Activated gamma-delta T cell (primary cell): ENCODE results near the gene LHFPL6.

Source experiments
- DNase-seq: peaks from one replicate; lab custom pipeline; 2025; lab: John Stamatoyannopoulos, UW

The LHFPL6 gene

DNA sequence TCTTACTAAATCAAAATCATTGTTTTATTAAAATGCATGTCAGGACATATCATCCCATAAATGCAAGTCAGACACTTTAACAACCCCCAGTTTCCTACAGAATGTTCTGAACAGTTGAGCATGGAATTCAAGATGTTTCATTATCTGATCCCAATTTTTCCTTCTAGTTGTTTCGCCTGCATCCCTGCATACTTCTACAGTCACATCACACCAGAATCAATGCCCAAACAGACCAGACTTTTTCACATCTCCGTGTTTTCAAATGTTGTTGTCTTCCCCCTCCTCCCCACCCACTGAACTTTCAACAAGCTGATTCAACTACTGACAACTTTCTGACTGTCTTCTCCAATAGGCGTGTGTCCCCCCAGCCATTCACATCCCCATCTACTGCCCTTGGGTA, 48.6 kb downstream of the LHFPL6 start:
- no peak for DNase-seq

DNA sequence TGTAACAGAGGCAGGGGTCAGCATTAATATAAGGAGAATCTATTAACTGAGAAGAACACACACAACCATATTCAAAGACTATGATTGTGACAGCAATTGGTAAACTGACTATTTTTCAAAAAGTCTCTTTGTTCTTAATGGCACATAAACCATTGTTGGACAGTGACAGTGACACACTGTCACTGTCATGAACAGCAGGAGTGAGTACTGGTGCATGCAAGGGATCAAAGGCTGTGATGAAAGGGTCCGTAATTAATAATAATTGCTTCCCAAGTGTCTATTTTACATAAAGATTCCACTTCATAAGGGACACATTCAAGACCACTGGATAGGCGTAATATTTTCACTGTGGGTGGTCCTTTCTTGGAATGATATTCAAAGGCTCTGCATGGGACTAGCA, 50.7 kb downstream of the LHFPL6 start:
- DNase-seq = no peak

DNA sequence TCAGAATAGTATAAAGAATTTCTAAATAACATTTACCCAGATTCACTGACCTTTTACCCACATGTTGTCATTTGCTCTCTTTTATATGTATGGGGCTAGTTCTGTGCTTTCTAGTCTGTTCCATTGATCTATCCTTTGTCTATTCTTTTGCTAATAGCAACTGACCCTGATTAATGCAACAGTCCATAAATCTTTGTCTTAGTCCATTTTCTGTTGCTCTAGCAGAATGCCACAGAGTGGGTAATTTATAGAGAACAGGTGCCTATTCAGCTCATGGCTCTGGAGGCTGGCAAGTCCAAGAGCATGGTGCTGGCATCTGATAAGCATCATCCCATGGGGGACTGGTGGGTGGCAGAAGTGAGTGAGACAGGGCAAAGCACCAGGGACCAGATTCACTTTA, 52.1 kb downstream of the LHFPL6 start:
- no peak for DNase-seq

DNA sequence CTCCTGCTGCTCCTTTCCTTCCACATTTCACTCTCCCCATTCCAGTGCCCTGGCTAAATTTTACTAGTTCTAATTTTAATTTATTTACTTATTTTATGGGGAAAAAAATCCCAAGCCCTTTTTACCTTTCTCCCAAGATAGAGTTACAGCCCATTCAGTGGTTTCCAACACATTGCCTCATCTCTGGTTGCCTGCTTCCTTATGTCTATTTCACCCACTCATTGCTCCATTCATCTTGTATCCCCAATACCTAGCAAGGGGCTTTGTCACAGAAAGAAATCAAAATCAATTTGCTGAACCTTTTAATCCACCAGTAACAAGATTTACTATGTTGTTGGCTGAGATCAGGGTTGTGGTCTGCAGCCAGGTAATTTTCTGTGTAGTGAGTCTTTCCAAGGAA, 55.9 kb downstream of the LHFPL6 start:
- no peak for DNase-seq

DNA sequence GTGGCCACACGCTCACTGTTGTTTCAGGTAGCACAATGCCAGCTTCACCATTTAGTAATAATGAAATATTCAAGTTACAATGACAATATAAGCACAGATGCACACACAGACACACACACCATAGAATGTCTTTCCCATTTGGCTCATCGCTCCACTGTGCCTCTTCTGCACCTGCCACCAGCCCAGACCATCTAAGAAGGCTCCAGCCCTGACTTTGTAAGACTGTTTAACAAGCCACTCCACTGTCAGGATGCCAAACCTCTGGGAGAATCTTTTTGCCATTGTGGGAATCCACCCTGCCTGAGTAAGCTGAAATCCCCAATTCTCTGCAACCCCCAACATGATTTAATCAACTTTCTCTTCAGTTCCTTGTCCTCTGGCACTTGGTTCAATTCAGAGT, 60.6 kb downstream of the LHFPL6 start:
- DNase-seq = no peak

DNA sequence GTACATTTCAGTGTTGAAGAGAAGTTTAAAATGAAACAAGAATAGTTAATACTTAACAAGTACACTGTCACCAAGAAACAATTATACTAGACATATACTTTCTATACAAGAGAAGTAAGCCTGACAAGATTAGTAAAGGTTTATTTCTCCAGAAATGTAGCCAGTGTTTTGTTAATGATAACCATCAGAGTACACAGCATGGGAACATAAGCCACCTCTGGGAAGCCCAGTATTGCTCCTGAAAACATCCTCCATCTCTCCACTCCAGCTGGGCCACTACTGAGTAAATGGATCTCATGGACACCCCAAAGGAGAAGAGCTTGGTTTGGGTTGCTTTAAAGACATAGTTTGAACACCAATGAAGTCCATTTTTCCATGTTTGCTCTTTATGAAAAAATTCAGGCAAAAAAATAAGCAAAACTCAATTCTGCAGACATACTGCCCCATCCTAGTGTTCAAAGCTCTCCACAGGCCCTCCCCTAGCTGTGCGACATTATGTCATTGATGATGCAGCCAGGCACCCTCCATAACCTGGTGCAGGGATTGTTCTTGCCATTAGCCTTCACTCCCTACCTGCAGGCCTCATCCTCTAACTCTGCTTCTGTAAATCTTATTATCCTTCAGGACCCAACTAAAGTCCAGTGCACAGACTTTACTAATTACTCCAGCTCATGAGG, 61.9 kb downstream of the LHFPL6 start:
- no peak for DNase-seq

DNA sequence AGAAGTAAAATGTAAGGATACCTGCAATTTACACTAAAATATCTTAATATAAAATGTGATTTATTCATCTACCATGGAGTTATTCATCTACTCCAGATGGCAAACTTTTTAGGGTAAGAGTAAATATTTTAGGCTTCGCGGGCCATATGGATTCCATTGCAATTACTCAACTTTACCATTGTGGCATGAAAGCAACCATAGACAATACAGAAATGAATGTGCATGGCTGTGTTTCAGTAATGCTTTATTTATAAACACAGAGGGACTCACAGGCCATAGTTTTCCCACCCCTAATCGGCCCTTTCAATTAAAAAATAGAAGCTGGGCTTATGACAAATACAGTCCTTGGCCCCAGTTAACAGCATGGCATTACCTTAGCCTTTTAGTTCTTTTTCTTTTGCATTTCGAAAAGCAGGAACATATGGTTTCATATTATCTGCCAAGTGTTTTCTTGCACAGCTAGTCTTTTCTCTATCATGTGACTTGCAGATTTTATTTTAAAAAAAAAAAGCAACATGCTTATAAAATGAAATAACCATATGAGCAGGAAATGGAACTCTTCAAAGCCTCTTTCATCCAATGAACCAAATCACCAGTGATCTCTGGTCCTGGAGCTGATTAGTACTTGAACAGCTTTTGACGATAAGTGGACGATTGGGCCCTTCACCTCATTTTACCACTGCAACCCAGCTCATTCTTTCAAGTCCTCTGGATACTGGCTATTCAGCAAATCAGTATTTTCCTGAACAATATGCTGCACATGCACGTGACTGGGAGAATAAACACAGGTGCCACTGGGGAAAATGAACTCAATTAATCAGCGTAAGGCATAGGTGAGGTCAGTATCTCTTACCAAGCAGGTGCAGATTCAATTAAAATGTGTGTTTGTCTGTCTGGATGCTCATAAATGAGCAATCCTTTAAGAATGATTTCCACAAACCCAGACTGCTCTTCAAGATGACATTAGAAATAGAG, 63.9 kb downstream of the LHFPL6 start:
- DNase-seq = no peak

DNA sequence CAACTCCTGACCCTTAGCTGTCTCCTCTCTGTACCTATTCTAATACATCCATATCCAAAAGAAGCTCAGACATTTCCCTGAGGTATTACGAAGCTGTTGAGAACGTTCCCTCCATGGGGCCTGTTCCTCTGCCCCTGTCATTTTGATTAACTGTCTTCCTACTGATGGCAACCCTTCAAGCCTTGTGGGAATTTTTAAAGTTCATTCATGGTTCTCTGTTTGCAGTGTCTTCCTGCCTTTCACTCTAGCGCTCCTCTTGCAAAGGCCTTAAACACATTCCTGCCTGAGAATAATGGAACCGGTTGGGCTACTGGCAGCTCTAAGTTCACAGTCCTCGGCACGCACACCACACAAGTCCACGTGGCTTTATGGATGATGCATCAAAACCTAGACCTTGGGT, 66.1 kb downstream of the LHFPL6 start:
- no peak for DNase-seq

DNA sequence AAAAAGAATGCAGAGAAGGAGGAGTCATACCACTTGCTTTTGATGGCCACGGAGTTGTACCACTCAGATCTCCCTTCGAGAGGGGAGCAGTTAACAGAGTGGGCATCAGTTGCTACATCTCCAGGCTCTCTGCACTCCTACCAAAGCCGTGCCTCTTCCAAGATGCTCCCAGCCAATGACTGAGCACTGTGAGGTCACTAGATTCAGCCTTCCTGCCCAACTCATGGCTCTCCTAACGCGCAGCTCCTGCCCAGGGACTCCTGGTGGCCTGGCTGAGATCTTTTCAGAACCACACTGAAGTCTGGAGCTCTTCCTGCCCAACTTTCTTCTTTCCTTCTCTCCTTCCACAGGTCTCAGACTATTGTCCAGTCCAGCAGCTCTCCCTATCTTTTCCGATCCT, 66.7 kb downstream of the LHFPL6 start:
- no peak for DNase-seq

DNA sequence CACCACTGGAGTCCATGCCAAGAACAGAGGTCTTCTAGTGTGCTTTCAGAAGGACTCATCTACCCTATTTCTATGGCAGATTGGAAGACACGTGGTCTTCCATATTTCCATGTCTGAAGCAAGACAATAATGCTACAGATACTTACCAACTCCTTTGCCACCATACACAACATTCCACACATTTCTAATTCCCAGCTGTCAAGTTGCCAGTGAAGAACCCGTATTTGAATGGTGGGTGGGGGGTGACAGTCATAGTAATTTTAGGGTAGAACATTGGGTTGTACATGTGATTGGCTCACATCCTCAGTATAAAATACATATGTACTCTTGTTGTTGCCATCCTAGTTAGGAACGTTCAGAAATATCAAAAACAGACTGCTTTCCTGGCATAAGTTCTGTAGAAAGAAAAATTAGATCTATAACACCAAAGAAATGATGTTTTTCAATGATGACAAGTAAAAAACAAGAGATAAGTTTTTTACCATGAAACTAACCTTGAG, 69.3 kb downstream of the LHFPL6 start:
- no peak for DNase-seq

DNA sequence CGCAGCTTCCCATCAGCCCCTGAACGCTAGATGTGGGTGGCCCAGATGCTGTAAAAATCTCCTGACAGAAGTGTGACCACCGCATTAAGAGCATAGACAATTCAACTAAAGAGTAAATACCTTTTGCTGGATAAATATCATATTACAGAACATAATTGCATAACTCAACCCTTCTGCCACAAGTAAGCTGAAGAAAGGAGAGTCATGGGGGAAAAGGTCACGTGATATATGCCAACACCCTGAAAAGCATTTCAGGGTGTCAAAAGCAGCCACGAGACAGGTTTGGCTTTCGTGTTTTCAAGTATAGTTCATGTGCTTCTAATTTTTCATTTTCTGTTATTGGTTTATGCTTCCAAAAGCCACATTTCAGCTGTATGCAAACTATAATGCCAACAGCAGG, 71.3 kb downstream of the LHFPL6 start:
- no peak for DNase-seq

DNA sequence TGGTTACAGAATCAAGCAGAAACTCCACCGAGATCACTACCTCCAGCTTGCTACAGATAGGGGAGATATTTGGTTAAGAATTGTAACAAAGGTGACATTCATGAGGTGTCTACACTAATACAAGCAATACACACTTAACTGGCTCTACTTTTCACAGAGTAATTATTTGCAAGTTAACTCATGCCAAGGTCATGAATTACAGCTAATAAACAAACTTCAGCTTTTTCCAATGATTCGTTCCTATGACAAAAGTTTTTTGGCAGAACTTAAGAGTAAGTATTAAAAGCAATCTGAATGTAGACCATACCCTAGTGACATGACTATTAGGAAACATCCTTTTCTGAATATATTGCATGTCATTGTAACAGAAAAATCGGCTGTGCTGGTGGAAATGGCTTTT, 72.1 kb downstream of the LHFPL6 start:
- DNase-seq = no peak

DNA sequence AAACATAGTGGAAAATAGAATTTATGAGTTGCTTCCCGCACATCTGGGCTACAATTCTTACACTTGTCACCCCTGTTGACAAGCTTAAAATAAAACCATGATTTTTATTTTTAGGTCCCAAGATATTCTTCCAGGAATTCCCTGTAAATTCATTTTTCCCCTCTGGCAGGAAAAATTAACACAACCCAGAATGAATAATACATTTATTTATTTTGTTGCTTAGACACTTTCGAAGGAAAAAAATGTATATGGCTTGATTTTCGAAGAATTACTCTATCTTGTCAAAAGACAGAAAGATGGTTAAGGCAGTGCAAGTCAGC, 74.4 kb downstream of the LHFPL6 start:
- DNase-seq = no peak

DNA sequence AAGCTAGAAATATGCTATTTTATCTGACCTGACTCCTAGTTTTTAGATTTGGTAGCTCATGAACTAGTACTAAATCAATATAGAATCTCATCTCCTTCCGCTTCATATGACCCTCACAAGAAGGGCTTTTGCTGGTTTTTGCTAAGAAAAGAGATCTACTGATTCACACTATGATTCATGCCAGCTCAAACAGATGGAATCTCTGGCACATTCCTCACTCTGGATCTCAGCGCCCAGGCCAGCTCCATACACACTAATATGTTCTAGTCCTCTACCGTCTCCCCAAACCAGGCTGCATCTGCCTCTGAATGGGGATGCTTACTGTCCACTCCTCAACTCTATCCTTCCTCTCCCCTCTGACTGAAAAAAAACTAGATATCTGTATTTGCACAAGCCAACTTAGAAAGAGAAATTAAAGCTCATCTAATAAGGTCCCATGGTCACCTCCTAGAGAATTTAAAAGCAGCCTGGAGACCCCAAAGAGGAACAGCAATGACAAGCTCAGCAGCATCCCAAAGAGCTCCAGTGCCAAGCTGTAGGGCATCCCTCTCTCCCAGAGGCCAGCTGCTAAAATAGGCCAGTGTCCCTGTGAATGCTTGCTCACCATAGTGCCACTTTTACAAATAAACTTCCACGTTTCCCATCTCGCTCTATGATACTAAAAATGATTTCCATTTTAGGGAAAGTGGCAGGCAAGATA, 74.9 kb downstream of the LHFPL6 start:
- no peak for DNase-seq

DNA sequence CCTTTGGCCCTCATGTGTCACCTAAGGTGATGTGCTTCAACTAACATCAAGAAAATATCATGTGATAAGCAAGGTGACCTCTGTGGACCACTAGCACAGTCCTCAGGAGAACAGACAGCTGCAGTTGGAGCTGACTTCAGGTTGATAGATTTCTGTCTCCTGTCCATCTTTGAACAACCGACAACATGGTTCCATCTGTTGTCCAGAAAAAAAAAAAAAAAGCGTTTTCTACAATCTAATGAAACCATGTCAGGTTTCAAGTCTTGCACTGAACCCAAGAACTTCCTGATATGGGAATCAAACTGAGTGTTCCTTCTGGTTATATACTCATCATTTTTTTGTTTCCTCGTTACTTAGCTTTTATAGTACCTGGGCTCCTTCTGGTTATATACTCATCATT, 75.7 kb downstream of the LHFPL6 start:
- no peak for DNase-seq

DNA sequence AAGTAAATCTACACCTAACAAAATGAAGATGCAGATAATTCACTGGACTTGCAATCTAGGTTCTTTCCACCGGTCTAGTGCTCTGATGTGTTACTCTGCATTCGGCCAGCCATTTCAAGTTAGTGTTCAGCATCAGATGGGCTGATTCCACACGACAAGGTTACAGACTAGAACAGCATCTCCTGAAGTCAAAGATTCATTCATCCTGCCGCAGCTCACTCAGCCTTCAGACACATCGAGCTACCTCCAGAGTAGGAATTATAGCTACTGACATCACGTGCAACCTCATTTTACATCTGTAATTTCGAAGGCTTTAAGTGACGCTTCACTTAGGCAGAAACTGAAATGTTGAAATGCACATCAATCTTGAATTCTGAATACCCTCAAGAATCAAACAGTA, 76.5 kb downstream of the LHFPL6 start:
- no peak for DNase-seq

DNA sequence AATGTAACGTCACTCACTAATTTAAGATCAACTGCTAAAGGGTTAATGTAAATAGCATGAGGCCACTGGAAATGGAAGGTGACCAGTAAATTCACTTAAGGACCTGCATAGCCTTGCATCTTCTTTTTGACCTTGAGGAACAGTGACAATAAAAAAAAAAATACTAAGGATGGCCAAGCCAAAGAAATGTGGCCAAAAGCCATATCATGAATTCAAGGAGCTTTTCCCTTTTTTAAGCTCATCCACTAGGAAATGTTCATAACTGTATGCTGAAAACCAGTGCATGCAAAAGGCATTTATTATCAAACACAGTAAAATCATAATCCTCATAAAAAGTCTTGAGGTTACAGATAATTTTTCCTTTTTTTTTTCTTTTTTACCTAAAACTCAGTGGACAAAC, 77.5 kb downstream of the LHFPL6 start:
- no peak for DNase-seq

DNA sequence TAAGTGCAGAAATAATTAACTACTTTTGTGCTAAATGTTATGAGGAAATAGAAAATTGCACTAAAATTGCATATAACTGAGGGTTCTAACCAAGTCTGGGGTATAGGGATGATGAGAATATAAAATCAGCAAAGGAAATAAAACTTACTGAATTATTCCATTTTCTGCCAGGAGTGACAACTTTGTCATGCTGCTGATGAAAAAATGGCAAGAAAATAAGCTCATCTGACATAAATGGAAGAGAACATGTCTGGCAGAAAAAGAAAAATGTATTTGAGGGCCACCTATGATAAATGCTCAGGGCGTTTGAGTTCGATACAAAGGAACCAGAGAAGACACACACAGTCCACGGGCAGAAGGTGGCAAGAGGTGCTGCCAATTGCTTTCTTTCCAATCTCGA, 78.2 kb downstream of the LHFPL6 start:
- DNase-seq = no peak

DNA sequence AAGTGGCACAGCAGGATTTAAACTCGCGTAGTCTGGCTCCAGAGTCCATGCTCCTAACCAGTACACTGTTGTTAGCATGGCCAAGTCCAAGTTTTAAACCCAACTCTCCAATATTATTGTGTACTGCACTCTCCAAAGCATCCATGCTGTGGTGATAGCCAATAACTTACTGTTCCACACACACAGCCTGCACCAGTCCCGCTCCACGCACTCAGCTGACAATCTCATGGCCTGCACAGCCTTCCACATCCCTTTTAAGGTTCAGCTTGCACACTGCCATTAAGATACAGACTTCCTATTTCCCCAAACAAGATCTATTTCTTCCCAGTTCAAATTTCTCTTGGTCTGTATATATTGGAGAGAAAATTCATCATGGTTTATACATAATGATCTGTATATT, 80.7 kb downstream of the LHFPL6 start:
- DNase-seq = no peak

DNA sequence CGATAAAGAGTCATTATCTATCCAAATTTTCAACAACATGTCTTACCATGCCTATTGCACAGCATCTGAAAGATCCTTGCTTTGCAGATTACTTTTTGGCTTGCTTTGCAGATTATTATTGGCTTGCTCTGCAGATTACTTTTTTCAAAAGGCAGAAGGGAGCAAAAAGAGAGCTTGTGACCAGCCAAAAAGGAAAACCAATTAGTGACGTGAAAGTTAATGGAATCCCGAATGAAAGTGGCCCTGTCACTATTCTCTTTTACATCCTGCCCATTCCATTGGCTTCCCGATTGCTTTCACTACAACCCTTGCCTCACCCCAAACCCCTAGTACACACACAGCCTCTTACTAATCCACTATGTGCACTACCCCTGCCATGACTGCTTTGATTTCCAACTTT, 81.3 kb downstream of the LHFPL6 start:
- no peak for DNase-seq

DNA sequence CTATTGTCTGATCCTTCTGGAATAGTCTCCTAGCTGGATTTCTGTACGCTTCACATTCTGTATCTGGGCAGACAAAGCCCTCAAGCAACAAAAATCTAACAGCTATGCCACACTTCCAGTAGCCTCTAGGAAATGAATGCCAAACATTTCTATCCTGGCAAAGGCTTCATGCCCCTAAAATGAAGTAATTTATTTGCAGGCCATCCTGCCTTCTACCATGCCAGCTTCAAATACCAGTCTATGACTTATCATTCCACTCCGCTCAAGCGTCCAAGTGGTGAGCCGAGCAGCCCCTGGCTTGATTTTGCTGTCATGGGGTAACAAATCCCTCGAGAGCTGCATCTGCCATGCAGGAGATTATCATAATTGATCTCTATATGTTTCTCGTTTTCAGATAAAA, 86.9 kb downstream of the LHFPL6 start:
- no peak for DNase-seq

DNA sequence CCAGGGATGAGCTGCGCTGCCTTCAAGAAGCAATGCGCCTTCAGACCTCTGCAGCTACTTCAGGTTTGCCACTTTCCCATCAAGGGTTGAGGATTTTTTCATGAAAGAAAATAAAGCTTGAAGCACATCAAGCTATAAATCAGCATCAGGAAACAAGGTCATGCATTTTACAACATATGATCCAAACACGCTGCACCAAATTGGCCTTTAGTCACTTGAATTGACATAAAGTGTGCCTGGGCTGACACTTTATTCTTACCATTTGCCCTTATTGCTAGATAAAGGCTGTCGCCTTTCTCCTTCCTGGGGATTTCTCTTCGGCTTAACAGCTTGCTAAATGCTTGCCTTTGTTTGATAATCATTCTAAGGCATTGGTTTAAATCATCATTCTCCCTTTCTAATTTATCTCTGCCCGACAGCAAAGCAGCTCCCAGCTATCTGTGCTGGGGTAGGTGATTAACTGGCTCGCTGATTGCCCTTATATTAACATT, 87.7 kb downstream of the LHFPL6 start:
- DNase-seq = no peak

DNA sequence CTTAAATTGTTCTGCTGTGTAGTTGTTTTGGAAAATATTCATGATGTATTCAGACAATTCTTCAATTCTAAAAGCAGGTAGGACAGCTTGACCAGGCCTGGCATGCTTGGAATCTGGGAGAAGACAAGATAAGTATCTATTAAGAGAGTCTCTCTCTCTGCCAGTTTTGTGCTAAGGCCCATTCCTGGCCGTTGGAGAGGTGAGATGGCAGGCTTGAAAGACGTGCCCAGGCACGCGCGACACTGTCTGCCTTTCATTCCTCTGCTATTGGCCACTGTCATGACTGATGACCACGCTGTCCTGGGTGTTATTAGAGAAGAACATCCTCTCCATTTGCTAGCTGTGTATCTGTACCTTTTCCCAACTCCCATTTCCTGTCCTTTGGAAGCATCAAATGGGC, 90.3 kb downstream of the LHFPL6 start:
- DNase-seq = no peak
